OCI-LY1 (cell line): ENCODE measurements around the gene COX10.

Experiments
- H2AFZ ChIP-seq: fragments of 200-600 bp; sonication (generic), shearing (Covaris generic); 2 replicates; pipeline ENCODE4 v1.6.0; 2014; ENCODE audit warnings: antibody characterized with exemption, mild to moderate bottlenecking, low read length
- H3F3A ChIP-seq: fragments of 200-600 bp; sonication (generic), shearing (Covaris generic); 2 replicates; pipeline ENCODE4 v1.6.0; 2014; ENCODE audit warnings: mild to moderate bottlenecking, antibody characterized with exemption, low read length, moderate library complexity; ENCODE audit not compliant: insufficient read depth
- H3K27ac ChIP-seq: fragments of 200-600 bp; sonication (generic); 2 replicates; pipeline ENCODE4 v1.5.1; 2014; ENCODE audit warnings: low read length, mixed run types, mild to moderate bottlenecking, low read depth; ENCODE audit not compliant: poor library complexity, severe bottlenecking
- H3K27me3 ChIP-seq: fragments of 200-600 bp; sonication (generic); 2 replicates; pipeline ENCODE4 v1.6.0; 2014; ENCODE audit warnings: antibody characterized with exemption, mild to moderate bottlenecking, low read length, moderate library complexity; ENCODE audit not compliant: insufficient read depth
- H3K36me3 ChIP-seq: fragments of 200-600 bp; sonication (generic); 2 replicates; pipeline ENCODE4 v1.6.1; 2014; ENCODE audit warnings: mild to moderate bottlenecking, antibody characterized with exemption, low read length, moderate library complexity, mixed read lengths; ENCODE audit not compliant: insufficient read depth
- H3K4me1 ChIP-seq: fragments of 200-600 bp; sonication (generic); 2 replicates; pipeline ENCODE4 v1.5.1; 2014; ENCODE audit warnings: mild to moderate bottlenecking, low read length, moderate library complexity; ENCODE audit not compliant: insufficient read depth, severe bottlenecking
- H3K4me2 ChIP-seq: fragments of 200-600 bp; sonication (generic), shearing (Covaris generic); 2 replicates; pipeline ENCODE4 v1.6.1; 2014; ENCODE audit warnings: low read length
- H3K4me3 ChIP-seq: fragments of 200-600 bp; sonication (generic); 2 replicates; pipeline ENCODE4 v1.5.1; 2014; ENCODE audit warnings: low read length, low read depth, mild to moderate bottlenecking, mixed read lengths; ENCODE audit not compliant: poor library complexity, severe bottlenecking
- H3K79me2 ChIP-seq: fragments of 200-600 bp; shearing (Covaris generic); 2 replicates; pipeline ENCODE4 v1.6.1; 2016; ENCODE audit warnings: mixed run types, low read length, mixed read lengths; ENCODE audit not compliant: insufficient read depth
- H3K9ac ChIP-seq: fragments of 200-600 bp; sonication (generic), shearing (Covaris generic); 2 replicates; pipeline ENCODE4 v1.6.1; 2014; ENCODE audit warnings: mild to moderate bottlenecking, low read length, mixed read lengths
- H3K9me2 ChIP-seq: fragments of 200-600 bp; sonication (generic), shearing (Covaris generic); 2 replicates; pipeline ENCODE4 v1.6.1; 2014; ENCODE audit warnings: low read depth, mild to moderate bottlenecking, low read length, mixed read lengths
- H3K9me3 ChIP-seq: fragments of 200-600 bp; shearing (Covaris generic); 2 replicates; pipeline ENCODE4 v1.6.1; 2014; ENCODE audit warnings: low read length, mixed read lengths
- H4K20me1 ChIP-seq: fragments of 200-600 bp; sonication (generic), shearing (Covaris generic); 2 replicates; pipeline ENCODE4 v1.6.0; 2016; ENCODE audit warnings: mild to moderate bottlenecking, low read length; ENCODE audit not compliant: insufficient read depth
- CTCF ChIP-seq: fragments of 200-600 bp; sonication (generic), shearing (Covaris generic); IDR thresholded peaks from 2 replicates; pipeline ENCODE4 v1.5.1; 2017; ENCODE audit warnings: mild to moderate bottlenecking, antibody characterized with exemption, low read length, moderate library complexity, mixed read lengths
- EZH2 ChIP-seq: fragments of 200-600 bp; sonication (generic), shearing (Covaris generic); IDR thresholded peaks from 2 replicates; pipeline ENCODE4 v1.8.0; 2017; ENCODE audit warnings: borderline replicate concordance, mixed run types, mild to moderate bottlenecking, antibody characterized with exemption, low read length, moderate library complexity, mixed read lengths

The COX10 gene

GRCh38 chr17:14047591-14047990 lies 21.7 kb upstream of the COX10 start:
- H3K36me3 ChIP-seq: peaks cover 18% of the 10 kb centered on the region; the same call in 1 of the 2 replicates

GRCh38 chr17:14048169-14048568 lies 21.1 kb upstream of the COX10 start:
- Histone ChIP-seq H3K4me1 (no peaks in the 10 kb centered on the region), H3K27me3 (no peaks in the 10 kb centered on the region)
- TF ChIP-seq EZH2 (no peak), CTCF (peak; percentile 33; the same call in 1 of the 2 replicates)

More at GRCh38 chr17:14047591-14047990, 21.7 kb upstream of the COX10 start:
- Histone ChIP-seq H3K4me3 (no peak overlapping the region), H3K4me2 (no peak overlapping the region), H3K27ac (no peak overlapping the region), H2AFZ (no peak overlapping the region), H3K9me2 (no peaks in the 10 kb centered on the region), H3K9ac (no peak overlapping the region), H3K79me2 (no peaks in the 10 kb centered on the region), H4K20me1 (no peaks in the 10 kb centered on the region), H3K9me3 (no peaks in the 10 kb centered on the region), H3K27me3 (no peaks in the 10 kb centered on the region), H3F3A (no peaks in the 10 kb centered on the region), H3K4me1 (no peaks in the 10 kb centered on the region)
- TF ChIP-seq EZH2 (no peak), CTCF (no peak)

GRCh38 chr17:14050616-14051015 lies 18.7 kb upstream of the COX10 start:
- no peak for TF ChIP-seq CTCF
- no peak for TF ChIP-seq EZH2
- H3K4me1 ChIP-seq: no peaks in the 10 kb centered on the region
- H3K4me2 ChIP-seq: no peak overlapping the region
- peaks cover 20% of the 10 kb centered on the region for H3K36me3 ChIP-seq
- H2AFZ ChIP-seq: no peak overlapping the region
- H3K27me3 ChIP-seq: no peaks in the 10 kb centered on the region
- no peaks in the 10 kb centered on the region for H4K20me1 ChIP-seq
- no peaks in the 10 kb centered on the region for H3K9me3 ChIP-seq
- H3K27ac ChIP-seq: no peak overlapping the region
- 0 out of 2 replicates have a peak, but pooled peaks cover 8% of the 10 kb centered on the region for H3K79me2 ChIP-seq
- H3K4me3 ChIP-seq: no peak overlapping the region
- H3K9me2 ChIP-seq: no peaks in the 10 kb centered on the region
- H3K9ac ChIP-seq: no peak overlapping the region
- no peaks in the 10 kb centered on the region for H3F3A ChIP-seq

More at GRCh38 chr17:14048169-14048568, 21.1 kb upstream of the COX10 start:
- Histone ChIP-seq H3K27ac (no peak overlapping the region), H3K9ac (no peak overlapping the region), H2AFZ (no peak overlapping the region), H4K20me1 (no peaks in the 10 kb centered on the region), H3F3A (no peaks in the 10 kb centered on the region), H3K9me2 (no peaks in the 10 kb centered on the region), H3K36me3 (peaks cover 18% of the 10 kb centered on the region; the same call in 1 of the 2 replicates), H3K79me2 (0 out of 2 replicates have a peak, but pooled peaks cover 5% of the 10 kb centered on the region), H3K4me2 (no peak overlapping the region), H3K4me3 (no peak overlapping the region), H3K9me3 (no peaks in the 10 kb centered on the region)
